AG09309 (cell line): ENCODE measurements around the gene ELMOD3.
"Not testable (repeated sequence)": the region's sequence is repeated elsewhere in the genome, so short reads cannot be mapped to it uniquely, and the experiment has no call there.

Experiments
- DNase-seq: peaks from one replicate; pipeline ENCODE4 v3.0.0-alpha.2; 2010; ENCODE audit warnings: low read depth
- H3K4me3 ChIP-seq: 2 replicates; pipeline ENCODE4 v1.5.1; 2011; ENCODE audit warnings: mild to moderate bottlenecking, low read depth, low read length, moderate library complexity; ENCODE audit not compliant: control insufficient read depth
- TF ChIP-seq, protein P1 (sequence below): IDR thresholded peaks from 2 replicates; pipeline ENCODE4 v1.5.1; 2011; ENCODE audit warnings: mild to moderate bottlenecking, low read depth, low read length, inconsistent platforms; ENCODE audit not compliant: insufficient read depth, control insufficient read depth; ENCODE audit errors: missing control alignments

ELMOD3 gene

DNA sequence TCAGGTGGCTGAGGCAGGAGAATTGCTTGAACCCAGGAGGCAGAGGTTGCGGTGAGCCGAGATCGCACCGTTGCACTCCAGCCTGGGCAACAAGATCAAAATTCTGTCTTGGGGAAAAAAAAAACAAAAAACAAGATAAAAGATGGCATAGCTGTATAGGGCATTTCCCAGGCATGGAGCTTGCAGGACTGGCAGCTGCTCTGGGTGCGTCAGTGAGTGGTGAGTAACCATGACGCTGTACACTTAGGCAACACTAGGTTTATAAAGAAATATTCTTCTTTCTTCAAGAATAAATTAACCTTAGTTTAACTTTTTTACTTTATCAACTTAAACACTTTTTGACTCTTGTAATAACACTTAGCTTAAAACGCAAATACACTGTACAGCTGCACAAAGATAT is 42.2 kb upstream of the ELMOD3 start:
- TF ChIP-seq, protein P1, sequence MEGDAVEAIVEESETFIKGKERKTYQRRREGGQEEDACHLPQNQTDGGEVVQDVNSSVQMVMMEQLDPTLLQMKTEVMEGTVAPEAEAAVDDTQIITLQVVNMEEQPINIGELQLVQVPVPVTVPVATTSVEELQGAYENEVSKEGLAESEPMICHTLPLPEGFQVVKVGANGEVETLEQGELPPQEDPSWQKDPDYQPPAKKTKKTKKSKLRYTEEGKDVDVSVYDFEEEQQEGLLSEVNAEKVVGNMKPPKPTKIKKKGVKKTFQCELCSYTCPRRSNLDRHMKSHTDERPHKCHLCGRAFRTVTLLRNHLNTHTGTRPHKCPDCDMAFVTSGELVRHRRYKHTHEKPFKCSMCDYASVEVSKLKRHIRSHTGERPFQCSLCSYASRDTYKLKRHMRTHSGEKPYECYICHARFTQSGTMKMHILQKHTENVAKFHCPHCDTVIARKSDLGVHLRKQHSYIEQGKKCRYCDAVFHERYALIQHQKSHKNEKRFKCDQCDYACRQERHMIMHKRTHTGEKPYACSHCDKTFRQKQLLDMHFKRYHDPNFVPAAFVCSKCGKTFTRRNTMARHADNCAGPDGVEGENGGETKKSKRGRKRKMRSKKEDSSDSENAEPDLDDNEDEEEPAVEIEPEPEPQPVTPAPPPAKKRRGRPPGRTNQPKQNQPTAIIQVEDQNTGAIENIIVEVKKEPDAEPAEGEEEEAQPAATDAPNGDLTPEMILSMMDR, result no peak
- peak; percentile 71 for DNase-seq
- no peak overlapping the region for H3K4me3 ChIP-seq

DNA sequence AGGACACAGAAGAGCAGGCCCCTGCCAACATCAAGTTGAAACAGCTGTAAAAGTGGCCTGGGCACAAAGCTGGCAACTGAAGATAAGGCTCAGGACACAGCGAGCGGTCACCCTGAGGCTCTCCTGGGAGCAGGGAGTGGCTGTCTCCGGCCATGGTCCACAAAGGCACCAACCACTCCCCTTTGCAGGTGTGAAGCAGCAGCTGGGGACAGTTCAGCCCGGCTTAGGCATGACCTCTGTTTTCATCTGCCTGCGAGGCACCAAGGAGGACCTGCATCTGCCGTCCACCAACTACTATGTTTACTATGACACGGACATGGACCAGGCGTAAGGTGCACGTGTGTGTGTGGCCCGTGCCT is 39.7 kb upstream of the ELMOD3 start:
- TF ChIP-seq, protein P1, result no peak
- DNase-seq, result no peak
- H3K4me3 ChIP-seq, result no peak overlapping the region

- not testable (repeated sequence) for H3K4me3 ChIP-seq, DNase-seq
Observed at GRCh38 chr2:85315921-85316320, 38.6 kb upstream of the ELMOD3 start.

GRCh38 chr2:85318222-85319074 is 36.1 kb upstream of the ELMOD3 start:
- TF ChIP-seq, protein P1, result no peak
- no peak overlapping the region for H3K4me3 ChIP-seq
- DNase-seq, result peak; percentile 83

GRCh38 chr2:85319796-85320195 is 34.8 kb upstream of the ELMOD3 start:
- TF ChIP-seq, protein P1, result no peak
- H3K4me3 ChIP-seq, result no peak overlapping the region
- no peak for DNase-seq

DNA sequence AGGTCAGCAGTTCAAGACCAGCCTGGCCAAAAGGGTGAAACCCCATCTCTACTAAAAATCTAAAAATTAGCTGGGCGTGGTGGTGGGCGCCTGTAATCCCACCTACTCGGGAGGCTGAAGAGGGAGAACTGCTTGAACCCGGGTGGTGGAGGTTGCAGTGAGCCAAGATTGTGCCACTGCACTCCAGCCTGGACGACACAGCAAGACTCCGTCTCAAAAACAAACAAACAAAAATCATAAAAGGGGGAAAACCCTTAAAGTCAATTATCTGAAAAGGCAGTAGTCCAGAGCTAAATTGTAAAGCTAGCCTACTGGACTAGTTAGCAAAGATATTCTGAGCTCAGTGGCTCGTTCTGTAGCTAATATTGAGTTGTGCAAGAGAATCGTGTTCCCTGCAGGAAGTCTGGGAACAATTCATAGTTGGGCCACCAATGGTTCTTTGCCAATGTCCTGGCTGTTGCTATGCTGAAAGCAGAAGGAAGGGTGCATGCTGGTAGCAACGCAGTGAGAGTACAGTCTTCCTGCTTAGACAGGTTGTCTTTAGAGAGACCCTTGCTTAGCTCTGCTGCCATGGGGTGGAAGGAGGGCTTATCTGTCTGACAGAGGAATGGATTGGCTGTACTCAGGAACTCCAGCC is 31.1 kb upstream of the ELMOD3 start:
- DNase-seq, result no peak
- TF ChIP-seq, protein P1, result no peak
- H3K4me3 ChIP-seq, result no peak overlapping the region

GRCh38 chr2:85323988-85324367 is 30.6 kb upstream of the ELMOD3 start:
- DNase-seq, H3K4me3 ChIP-seq: not testable (repeated sequence)
